ENCODE results near the gene RPAP2. TPM values are rescaled to one million over a fixed set of nuclear protein-coding genes. Genes with fewer than 3 reads are reported as not detected.

RPAP2 gene
- total RNA-seq, 1 experiment from 2014 or later, result 28.1 TPM

- H3K36me3 ChIP-seq (ENCODE audit: control insufficient read depth in 1 of 2, insufficient read depth in 2 of 2, low read length in 2 of 2), result no peaks in the 10 kb centered on the region
- H3K9ac ChIP-seq (ENCODE audit: low read length), result no peak overlapping the region
- no TSS peak for BruUV-seq (replicated peaks)
- no peak overlapping the region for H3K27ac ChIP-seq (ENCODE audit: low read depth, low read length)
- H3K4me1 ChIP-seq (ENCODE audit: control insufficient read depth in 1 of 2, insufficient read depth in 2 of 2, low read length in 2 of 2), result no peaks in the 10 kb centered on the region
- ATAC-seq, result no peak
- no peak overlapping the region for H3K4me3 ChIP-seq (replicated peaks in 1 of 2; ENCODE audit: low read depth in 1 of 2, low read length in 2 of 2)
- CTCF ChIA-PET, result no interaction called here
- POLR2A ChIA-PET, result no interaction called here
- no peaks in the 10 kb centered on the region for H3K9me2 ChIP-seq (ENCODE audit: insufficient read depth)
- H2AFZ ChIP-seq (ENCODE audit: low read depth, low read length, poor library complexity, severe bottlenecking), result no peak overlapping the region
- H3K9me3 ChIP-seq (ENCODE audit: control insufficient read depth in 1 of 2, insufficient read depth in 1 of 2, low read depth in 1 of 2, low read length in 2 of 2), result no peaks in the 10 kb centered on the region
- no peak for DNase-seq (ENCODE audit: low read depth, low spot score)
- no peaks in the 10 kb centered on the region for H4K20me1 ChIP-seq (ENCODE audit: insufficient read depth)
- no peak overlapping the region for H3K4me2 ChIP-seq (ENCODE audit: low read length)
- TF ChIP-seq CEBPB (IDR thresholded peaks at IDR 0.05; ENCODE audit: low read depth) (no peak), SP1 (IDR thresholded peaks at IDR 0.05; ENCODE audit: low read depth) (no peak), ZFX (IDR thresholded peaks at IDR 0.05) (no peak), EGR1 (IDR thresholded peaks at IDR 0.05; ENCODE audit: low read depth) (no peak), CBX3 (IDR thresholded peaks at IDR 0.05; ENCODE audit: low read depth) (no peak), TCF7L2 (IDR thresholded peaks at IDR 0.05; ENCODE audit: borderline replicate concordance, extremely low read depth, insufficient read depth, insufficient read length) (no peak), REST (IDR thresholded peaks at IDR 0.05; ENCODE audit: low read depth) (no peak), EZH2 (IDR thresholded peaks at IDR 0.05) (no peak), POLR2AphosphoS5 (IDR thresholded peaks at IDR 0.05; ENCODE audit: low read depth, low read length) (no peak), RAD21 (IDR thresholded peaks at IDR 0.05; ENCODE audit: low read depth) (no peak), SIN3A (IDR thresholded peaks at IDR 0.05; ENCODE audit: low read depth) (no peak), EZH2phosphoT487 (IDR thresholded peaks at IDR 0.05; ENCODE audit: borderline replicate concordance) (no peak), POLR2A (IDR thresholded peaks at IDR 0.05; ENCODE audit: borderline replicate concordance, extremely low read depth, insufficient read depth, insufficient read length) (no peak), ZBTB33 (IDR thresholded peaks at IDR 0.05; ENCODE audit: extremely low read depth, insufficient replicate concordance, low read length) (no peak), SRF (IDR thresholded peaks at IDR 0.05; ENCODE audit: low read depth) (no peak), FOSL1 (IDR thresholded peaks at IDR 0.05; ENCODE audit: low read depth) (no peak), JUND (IDR thresholded peaks at IDR 0.05) (no peak), ELF1 (IDR thresholded peaks at IDR 0.05; ENCODE audit: borderline replicate concordance, low read depth) (no peak)
- TF ChIP-seq, protein P1, sequence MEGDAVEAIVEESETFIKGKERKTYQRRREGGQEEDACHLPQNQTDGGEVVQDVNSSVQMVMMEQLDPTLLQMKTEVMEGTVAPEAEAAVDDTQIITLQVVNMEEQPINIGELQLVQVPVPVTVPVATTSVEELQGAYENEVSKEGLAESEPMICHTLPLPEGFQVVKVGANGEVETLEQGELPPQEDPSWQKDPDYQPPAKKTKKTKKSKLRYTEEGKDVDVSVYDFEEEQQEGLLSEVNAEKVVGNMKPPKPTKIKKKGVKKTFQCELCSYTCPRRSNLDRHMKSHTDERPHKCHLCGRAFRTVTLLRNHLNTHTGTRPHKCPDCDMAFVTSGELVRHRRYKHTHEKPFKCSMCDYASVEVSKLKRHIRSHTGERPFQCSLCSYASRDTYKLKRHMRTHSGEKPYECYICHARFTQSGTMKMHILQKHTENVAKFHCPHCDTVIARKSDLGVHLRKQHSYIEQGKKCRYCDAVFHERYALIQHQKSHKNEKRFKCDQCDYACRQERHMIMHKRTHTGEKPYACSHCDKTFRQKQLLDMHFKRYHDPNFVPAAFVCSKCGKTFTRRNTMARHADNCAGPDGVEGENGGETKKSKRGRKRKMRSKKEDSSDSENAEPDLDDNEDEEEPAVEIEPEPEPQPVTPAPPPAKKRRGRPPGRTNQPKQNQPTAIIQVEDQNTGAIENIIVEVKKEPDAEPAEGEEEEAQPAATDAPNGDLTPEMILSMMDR (IDR thresholded peaks at IDR 0.05 in 2 of 3, conservative IDR thresholded peaks at IDR 0.05 in 1 of 3; ENCODE audit: borderline replicate concordance in 1 of 3, insufficient read depth in 1 of 3, low read depth in 2 of 3, low read length in 2 of 3), result no peak
- RAD21 ChIA-PET (ENCODE audit: low non-redundant PET in 1 of 2, low total read pairs in 2 of 2, uncharacterized antibody in 2 of 2, unreplicated experiment in 2 of 2), result no interaction called here
- H3K27me3 ChIP-seq (ENCODE audit: insufficient read depth, low read length), result no peaks in the 10 kb centered on the region
- no peaks in the 10 kb centered on the region for H3K79me2 ChIP-seq (ENCODE audit: insufficient read depth, low read length)
- intact Hi-C loops (cut with micrococcal nuclease), result no loop called here
Observed at GRCh38 chr1:92409946-92410549, 111.2 kb downstream of the RPAP2 start.
